CD14-positive monocyte (primary cell): ENCODE data around the gene FGD4. TPM values are rescaled to one million over a fixed set of nuclear protein-coding genes. Genes with fewer than 3 reads are reported as not detected.

ENCODE experiments used
- DNase-seq, 3 donors: peaks; one replicate each; pipeline ENCODE4 v3.0.0-alpha.2; 2011 to 2022
- H2AFZ ChIP-seq: 2 replicates; pipeline ENCODE4 v1.6.0; 2012; ENCODE audit warnings: mild to moderate bottlenecking, low read depth, low read length, inconsistent platforms; ENCODE audit not compliant: insufficient read depth, poor library complexity, severe bottlenecking
- H3K27ac ChIP-seq, 2 donors: 1 replicate in 1 of 2; 2 replicates in 1 of 2; pipeline ENCODE4 v1.5.1; 2012 to 2013; ENCODE audit warnings: low read length in 2 of 2, control low read depth in 1 of 2, inconsistent platforms in 1 of 2, low read depth in 1 of 2, mild to moderate bottlenecking in 1 of 2
- H3K27me3 ChIP-seq, 2 donors: one replicate each; pipeline versions ENCODE4 v1.6.0 to v1.6.1; 2011 to 2013; ENCODE audit warnings: low read length in 2 of 2; ENCODE audit not compliant: control insufficient read depth in 2 of 2, insufficient read depth in 2 of 2
- H3K36me3 ChIP-seq, 2 donors: replicated peaks in 1 of 2; 1 replicate in 1 of 2; 2 replicates in 1 of 2; pipeline versions ENCODE4 v1.5.1 to v1.6.1; 2012 to 2013; ENCODE audit warnings: low read length in 2 of 2, control low read depth in 1 of 2, inconsistent platforms in 1 of 2, mild to moderate bottlenecking in 1 of 2; ENCODE audit not compliant: insufficient read depth in 2 of 2, control insufficient read depth in 1 of 2
- H3K4me1 ChIP-seq, 2 donors: 1 replicate in 1 of 2; 2 replicates in 1 of 2; pipeline versions ENCODE4 v1.5.1 to v1.6.1; 2012 to 2013; ENCODE audit warnings: low read length in 2 of 2, control low read depth in 1 of 2, inconsistent platforms in 1 of 2, mild to moderate bottlenecking in 1 of 2, moderate library complexity in 1 of 2; ENCODE audit not compliant: insufficient read depth in 2 of 2, control insufficient read depth in 1 of 2
- H3K4me2 ChIP-seq: replicated peaks from 2 replicates; pipeline ENCODE3; 2012; ENCODE audit warnings: low read length, moderate library complexity, mild to moderate bottlenecking; ENCODE audit not compliant: poor library complexity, severe bottlenecking; ENCODE audit errors: extremely low read depth
- H3K4me3 ChIP-seq, 3 experiments: fragments of 200-600 bp in 1 of 3; sonication (generic) in 1 of 3; replicated peaks in 1 of 3; 1 replicate in 2 of 3; 2 replicates in 1 of 3; pipeline ENCODE4 v1.5.1; 2011 to 2013; ENCODE audit warnings: low read length in 3 of 3, mild to moderate bottlenecking in 3 of 3, control low read depth in 2 of 3, low read depth in 2 of 3, inconsistent platforms in 1 of 3, moderate library complexity in 1 of 3
- H3K79me2 ChIP-seq: 2 replicates; pipeline ENCODE4 v1.6.0; 2012; ENCODE audit warnings: mild to moderate bottlenecking, control low read depth, inconsistent platforms, low read length, moderate library complexity; ENCODE audit not compliant: insufficient read depth
- H3K9ac ChIP-seq: 2 replicates; pipeline ENCODE4 v1.6.0; 2017; ENCODE audit warnings: low read length, mild to moderate bottlenecking; ENCODE audit not compliant: insufficient read depth, poor library complexity, severe bottlenecking
- H3K9me3 ChIP-seq, 2 donors: replicated peaks in 1 of 2; 1 replicate in 1 of 2; 2 replicates in 1 of 2; pipeline versions ENCODE4 v1.5.1 to v1.6.1; 2012 to 2013; ENCODE audit warnings: low read length in 2 of 2, control low read depth in 1 of 2; ENCODE audit not compliant: control insufficient read depth in 1 of 2, insufficient read depth in 1 of 2
- H4K20me1 ChIP-seq: 2 replicates; pipeline ENCODE4 v1.6.0; 2012; ENCODE audit warnings: mild to moderate bottlenecking, low read length, control low read depth, moderate library complexity; ENCODE audit not compliant: insufficient read depth
- H3K27ac Mint-ChIP-seq, 7 donors: one replicate each; pipeline ENCODE4 v1.8.0; 2020; ENCODE audit warnings: mild to moderate bottlenecking in 7 of 7, mixed read lengths in 7 of 7, moderate library complexity in 6 of 7, inconsistent platforms in 2 of 7
- H3K27me3 Mint-ChIP-seq, 3 donors: one replicate each; pipeline ENCODE4 v1.8.0; 2021 to 2022; ENCODE audit warnings: low read depth in 3 of 3, mild to moderate bottlenecking in 3 of 3, mixed read lengths in 3 of 3, moderate library complexity in 3 of 3, inconsistent platforms in 1 of 3
- H3K36me3 Mint-ChIP-seq, 2 donors: one replicate each; pipeline ENCODE4 v1.8.0; 2020; ENCODE audit warnings: mixed read lengths in 2 of 2, inconsistent platforms in 1 of 2, mild to moderate bottlenecking in 1 of 2
- H3K4me1 Mint-ChIP-seq: one replicate; pipeline ENCODE4 v1.8.0; 2020; ENCODE audit warnings: mild to moderate bottlenecking, mixed read lengths
- H3K4me3 Mint-ChIP-seq, 2 donors: one replicate each; pipeline ENCODE4 v1.8.0; 2020; ENCODE audit warnings: mild to moderate bottlenecking in 2 of 2, mixed read lengths in 2 of 2, moderate library complexity in 1 of 2
- H3K9me3 Mint-ChIP-seq, 7 donors: one replicate each; pipeline ENCODE4 v1.8.0; 2020 to 2022; ENCODE audit warnings: mixed read lengths in 7 of 7, mild to moderate bottlenecking in 6 of 7, moderate library complexity in 6 of 7, inconsistent platforms in 2 of 7
- WGBS: methylation state at CpG from one replicate; pipeline ENCODE4 v1.1.5; 2013; ENCODE audit warnings: missing lambda C conversion rate; ENCODE audit not compliant: insufficient coverage; 5-methylcytosine and 5-hydroxymethylcytosine counted together
- intact Hi-C, 2 donors: fragments of 100-400 bp; cut with micrococcal nuclease; formaldehyde crosslinking; loops; one replicate each; pipeline versions ENCODE4 v1.15.0 to v1.15.1; 2023
- polyA plus RNA-seq, 3 donors: library from polyadenylated mRNA; depleted of rRNA in 1 of 3; unstranded in 2 of 3; stranded (reverse) in 1 of 3; fragments of 300-500 nt in 2 of 3; fragments of >200 nt in 1 of 3; fragmentation: Illumina TruSeq in 2 of 3; gene quantifications; 1 replicate in 2 of 3; 2 replicates in 1 of 3; pipeline ENCODE4 v1.2.3, GENCODE V29; 2012 to 2021
- TF ChIP-seq, protein P1 (sequence below): fragments of 200-600 bp; IDR thresholded peaks from one replicate; pipeline ENCODE4 v1.8.0; 2022; ENCODE audit warnings: antibody characterized with exemption, mild to moderate bottlenecking

FGD4 gene
- polyA plus RNA-seq, 3 donors, result 5.3 to 34.4 (median 6.0) TPM

DNA sequence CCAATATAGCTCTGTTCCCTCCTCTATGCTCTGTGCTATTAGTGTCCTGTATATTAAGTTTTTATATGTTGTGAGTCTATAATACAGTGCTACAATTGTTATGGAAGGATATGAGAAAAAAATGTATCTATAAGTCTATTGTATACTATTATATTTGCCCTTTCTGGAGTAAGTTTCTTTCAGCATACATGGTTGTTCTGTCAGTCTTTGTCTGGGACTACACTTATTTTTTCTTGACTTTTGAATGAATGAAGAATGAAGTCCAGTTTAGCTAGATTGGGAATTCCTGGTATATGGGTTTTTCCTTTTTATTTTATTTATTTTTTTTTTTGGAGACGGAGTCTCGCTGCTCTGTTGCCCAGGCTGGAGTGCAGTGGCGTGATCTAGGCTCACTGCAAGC lies 203.7 kb downstream of the FGD4 start:
- intact Hi-C loops, result no loop called here

DNA sequence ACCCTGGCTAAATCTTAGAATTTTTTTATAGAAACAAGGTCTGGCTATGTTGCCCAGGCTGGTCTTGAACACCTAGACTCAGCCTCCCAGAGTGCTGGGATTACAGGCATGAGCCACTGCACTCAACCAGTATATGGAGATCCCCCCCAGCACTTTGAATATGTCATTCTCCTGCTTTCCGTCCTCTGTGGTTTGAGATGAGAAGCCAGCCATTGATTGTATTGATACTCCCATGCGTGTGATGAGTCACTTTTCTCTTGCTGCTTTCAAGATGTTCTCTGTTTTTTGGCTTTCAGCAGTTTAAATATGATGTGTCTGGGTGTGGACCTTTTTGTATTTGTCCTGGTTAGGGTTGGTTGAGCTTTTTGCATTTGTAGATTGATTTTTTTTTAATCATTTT lies 204.5 kb downstream of the FGD4 start:
- no peak overlapping the region for H3K4me3 ChIP-seq
- Mint-ChIP-seq H3K4me3 (no peak overlapping the region), H3K4me1 (peaks cover 24% of the 10 kb centered on the region), H3K27ac (peak overlapping the region in 3 of 7 donors; percentile 2 to 66 (median 5)), H3K36me3 (peaks cover 54 to 75% of the 10 kb centered on the region in 2 donors), H3K27me3 (no peaks in the 10 kb centered on the region), H3K9me3 (no peaks in the 10 kb centered on the region)
- H3K27ac ChIP-seq, result no peak overlapping the region
- H3K4me2 ChIP-seq, result no peak overlapping the region
- no peak overlapping the region for H3K9ac ChIP-seq
- H3K27me3 ChIP-seq, result no peaks in the 10 kb centered on the region
- TF ChIP-seq, protein P1, sequence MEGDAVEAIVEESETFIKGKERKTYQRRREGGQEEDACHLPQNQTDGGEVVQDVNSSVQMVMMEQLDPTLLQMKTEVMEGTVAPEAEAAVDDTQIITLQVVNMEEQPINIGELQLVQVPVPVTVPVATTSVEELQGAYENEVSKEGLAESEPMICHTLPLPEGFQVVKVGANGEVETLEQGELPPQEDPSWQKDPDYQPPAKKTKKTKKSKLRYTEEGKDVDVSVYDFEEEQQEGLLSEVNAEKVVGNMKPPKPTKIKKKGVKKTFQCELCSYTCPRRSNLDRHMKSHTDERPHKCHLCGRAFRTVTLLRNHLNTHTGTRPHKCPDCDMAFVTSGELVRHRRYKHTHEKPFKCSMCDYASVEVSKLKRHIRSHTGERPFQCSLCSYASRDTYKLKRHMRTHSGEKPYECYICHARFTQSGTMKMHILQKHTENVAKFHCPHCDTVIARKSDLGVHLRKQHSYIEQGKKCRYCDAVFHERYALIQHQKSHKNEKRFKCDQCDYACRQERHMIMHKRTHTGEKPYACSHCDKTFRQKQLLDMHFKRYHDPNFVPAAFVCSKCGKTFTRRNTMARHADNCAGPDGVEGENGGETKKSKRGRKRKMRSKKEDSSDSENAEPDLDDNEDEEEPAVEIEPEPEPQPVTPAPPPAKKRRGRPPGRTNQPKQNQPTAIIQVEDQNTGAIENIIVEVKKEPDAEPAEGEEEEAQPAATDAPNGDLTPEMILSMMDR, result no peak
- H3K4me1 ChIP-seq, result peaks cover 28 to 30% of the 10 kb centered on the region in 2 donors
- H4K20me1 ChIP-seq, result no peaks in the 10 kb centered on the region
- intact Hi-C loops, result no loop called here
- H3K79me2 ChIP-seq, result peaks cover 3% of the 10 kb centered on the region
- H3K36me3 ChIP-seq, result peaks cover 52 to 88% of the 10 kb centered on the region in 2 donors
- no peak overlapping the region for H2AFZ ChIP-seq
- no peaks in the 10 kb centered on the region for H3K9me3 ChIP-seq
- 90% methylated on average over 2 of the region's 2 CpGs for WGBS
- DNase-seq, result no peak

More for the DNA sequence above, 203.7 kb downstream of the FGD4 start:
- Histone ChIP-seq H3K27ac (no peak overlapping the region), H3K4me1 (peaks cover 28 to 30% of the 10 kb centered on the region in 2 donors), H2AFZ (no peak overlapping the region), H3K4me3 (no peak overlapping the region), H3K36me3 (peaks cover 51 to 89% of the 10 kb centered on the region in 2 donors), H3K9me3 (no peaks in the 10 kb centered on the region), H3K9ac (no peak overlapping the region), H4K20me1 (no peaks in the 10 kb centered on the region), H3K79me2 (peaks cover 3% of the 10 kb centered on the region), H3K27me3 (no peaks in the 10 kb centered on the region), H3K4me2 (no peak overlapping the region)
- H3K27ac Mint-ChIP-seq, result peak overlapping the region in 1 of 7 donors; percentile 41
- TF ChIP-seq, protein P1, result no peak
- H3K36me3 Mint-ChIP-seq, result peaks cover 57 to 77% of the 10 kb centered on the region in 2 donors
- no peaks in the 10 kb centered on the region for H3K9me3 Mint-ChIP-seq
- H3K27me3 Mint-ChIP-seq, result no peaks in the 10 kb centered on the region
- H3K4me3 Mint-ChIP-seq, result no peak overlapping the region
- H3K4me1 Mint-ChIP-seq, result peaks cover 24% of the 10 kb centered on the region
- no peak for DNase-seq
- 100% methylated on average over 3 of the region's 3 CpGs for WGBS
